ENCODE results near the gene NXPH1. TPM values are rescaled to one million over a fixed set of nuclear protein-coding genes. Genes with fewer than 3 reads are reported as not detected.

NXPH1 gene
- polyA plus RNA-seq, 1 donor from 2014 or later, result 15.9 TPM

DNA sequence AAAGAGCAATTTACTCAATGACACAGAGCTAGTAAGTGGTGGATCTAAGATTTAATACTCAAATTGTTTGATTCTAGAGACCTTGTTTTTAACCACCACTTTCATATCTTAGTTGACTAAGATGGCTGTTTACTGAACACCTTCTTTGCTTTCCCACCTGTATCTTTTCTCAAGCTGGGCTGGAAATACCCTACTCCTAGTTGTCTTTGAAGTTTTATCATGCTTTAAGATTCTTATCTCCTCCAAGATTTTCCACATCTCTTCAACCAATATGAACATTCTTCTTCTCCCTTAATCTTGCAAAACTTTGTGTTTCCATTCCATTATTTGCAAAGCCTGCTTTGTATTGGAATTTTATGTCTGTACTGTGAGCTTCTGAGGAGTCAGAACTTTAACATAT lies 157.9 kb downstream of the NXPH1 start:
- no peaks in the 10 kb centered on the region for H3K79me2 ChIP-seq (replicated peaks; ENCODE audit: insufficient read depth, low read length)
- no peak overlapping the region for H3K4me3 ChIP-seq (ENCODE audit: low read length)
- no peaks in the 10 kb centered on the region for H3K36me3 ChIP-seq (ENCODE audit: insufficient read depth, low read length)
- no peaks in the 10 kb centered on the region for H3K9me3 ChIP-seq (ENCODE audit: low read length)
- H4K20me1 ChIP-seq (ENCODE audit: insufficient read depth), result no peaks in the 10 kb centered on the region
- H3K9me2 ChIP-seq (ENCODE audit: insufficient read depth, low read length), result no peaks in the 10 kb centered on the region
- no peaks in the 10 kb centered on the region for H3K27me3 ChIP-seq (ENCODE audit: insufficient read depth, low read depth, low read length)
- no peak overlapping the region for H3K27ac ChIP-seq (ENCODE audit: low read length)
- TF ChIP-seq, protein P1, sequence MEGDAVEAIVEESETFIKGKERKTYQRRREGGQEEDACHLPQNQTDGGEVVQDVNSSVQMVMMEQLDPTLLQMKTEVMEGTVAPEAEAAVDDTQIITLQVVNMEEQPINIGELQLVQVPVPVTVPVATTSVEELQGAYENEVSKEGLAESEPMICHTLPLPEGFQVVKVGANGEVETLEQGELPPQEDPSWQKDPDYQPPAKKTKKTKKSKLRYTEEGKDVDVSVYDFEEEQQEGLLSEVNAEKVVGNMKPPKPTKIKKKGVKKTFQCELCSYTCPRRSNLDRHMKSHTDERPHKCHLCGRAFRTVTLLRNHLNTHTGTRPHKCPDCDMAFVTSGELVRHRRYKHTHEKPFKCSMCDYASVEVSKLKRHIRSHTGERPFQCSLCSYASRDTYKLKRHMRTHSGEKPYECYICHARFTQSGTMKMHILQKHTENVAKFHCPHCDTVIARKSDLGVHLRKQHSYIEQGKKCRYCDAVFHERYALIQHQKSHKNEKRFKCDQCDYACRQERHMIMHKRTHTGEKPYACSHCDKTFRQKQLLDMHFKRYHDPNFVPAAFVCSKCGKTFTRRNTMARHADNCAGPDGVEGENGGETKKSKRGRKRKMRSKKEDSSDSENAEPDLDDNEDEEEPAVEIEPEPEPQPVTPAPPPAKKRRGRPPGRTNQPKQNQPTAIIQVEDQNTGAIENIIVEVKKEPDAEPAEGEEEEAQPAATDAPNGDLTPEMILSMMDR (IDR thresholded peaks at IDR 0.05; ENCODE audit: poor library complexity, severe bottlenecking), result no peak
- TF ChIP-seq, protein P2, sequence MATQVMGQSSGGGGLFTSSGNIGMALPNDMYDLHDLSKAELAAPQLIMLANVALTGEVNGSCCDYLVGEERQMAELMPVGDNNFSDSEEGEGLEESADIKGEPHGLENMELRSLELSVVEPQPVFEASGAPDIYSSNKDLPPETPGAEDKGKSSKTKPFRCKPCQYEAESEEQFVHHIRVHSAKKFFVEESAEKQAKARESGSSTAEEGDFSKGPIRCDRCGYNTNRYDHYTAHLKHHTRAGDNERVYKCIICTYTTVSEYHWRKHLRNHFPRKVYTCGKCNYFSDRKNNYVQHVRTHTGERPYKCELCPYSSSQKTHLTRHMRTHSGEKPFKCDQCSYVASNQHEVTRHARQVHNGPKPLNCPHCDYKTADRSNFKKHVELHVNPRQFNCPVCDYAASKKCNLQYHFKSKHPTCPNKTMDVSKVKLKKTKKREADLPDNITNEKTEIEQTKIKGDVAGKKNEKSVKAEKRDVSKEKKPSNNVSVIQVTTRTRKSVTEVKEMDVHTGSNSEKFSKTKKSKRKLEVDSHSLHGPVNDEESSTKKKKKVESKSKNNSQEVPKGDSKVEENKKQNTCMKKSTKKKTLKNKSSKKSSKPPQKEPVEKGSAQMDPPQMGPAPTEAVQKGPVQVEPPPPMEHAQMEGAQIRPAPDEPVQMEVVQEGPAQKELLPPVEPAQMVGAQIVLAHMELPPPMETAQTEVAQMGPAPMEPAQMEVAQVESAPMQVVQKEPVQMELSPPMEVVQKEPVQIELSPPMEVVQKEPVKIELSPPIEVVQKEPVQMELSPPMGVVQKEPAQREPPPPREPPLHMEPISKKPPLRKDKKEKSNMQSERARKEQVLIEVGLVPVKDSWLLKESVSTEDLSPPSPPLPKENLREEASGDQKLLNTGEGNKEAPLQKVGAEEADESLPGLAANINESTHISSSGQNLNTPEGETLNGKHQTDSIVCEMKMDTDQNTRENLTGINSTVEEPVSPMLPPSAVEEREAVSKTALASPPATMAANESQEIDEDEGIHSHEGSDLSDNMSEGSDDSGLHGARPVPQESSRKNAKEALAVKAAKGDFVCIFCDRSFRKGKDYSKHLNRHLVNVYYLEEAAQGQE (IDR thresholded peaks at IDR 0.05; ENCODE audit: borderline replicate concordance), result no peak
- TF ChIP-seq EP300 (conservative IDR thresholded peaks at IDR 0.05; ENCODE audit: poor library complexity, severe bottlenecking) (no peak), EZH2 (IDR thresholded peaks at IDR 0.05; ENCODE audit: borderline replicate concordance, insufficient read depth, low read length, poor library complexity, severe bottlenecking) (no peak), TAF1 (IDR thresholded peaks at IDR 0.05; ENCODE audit: low read depth) (no peak), MXI1 (conservative IDR thresholded peaks at IDR 0.05; ENCODE audit: poor library complexity, severe bottlenecking) (no peak), POLR2AphosphoS5 (IDR thresholded peaks at IDR 0.05) (no peak), SMC3 (conservative IDR thresholded peaks at IDR 0.05; ENCODE audit: poor library complexity) (no peak), RAD21 (conservative IDR thresholded peaks at IDR 0.05) (no peak)
- no peak overlapping the region for H3K9ac ChIP-seq (ENCODE audit: low read length)
- no peak overlapping the region for H2AFZ ChIP-seq (ENCODE audit: low read depth, low read length)
- H3F3A ChIP-seq (ENCODE audit: insufficient read depth, low read length, poor library complexity, severe bottlenecking), result no peaks in the 10 kb centered on the region
- H3K4me2 ChIP-seq (ENCODE audit: low read length), result no peak overlapping the region

DNA sequence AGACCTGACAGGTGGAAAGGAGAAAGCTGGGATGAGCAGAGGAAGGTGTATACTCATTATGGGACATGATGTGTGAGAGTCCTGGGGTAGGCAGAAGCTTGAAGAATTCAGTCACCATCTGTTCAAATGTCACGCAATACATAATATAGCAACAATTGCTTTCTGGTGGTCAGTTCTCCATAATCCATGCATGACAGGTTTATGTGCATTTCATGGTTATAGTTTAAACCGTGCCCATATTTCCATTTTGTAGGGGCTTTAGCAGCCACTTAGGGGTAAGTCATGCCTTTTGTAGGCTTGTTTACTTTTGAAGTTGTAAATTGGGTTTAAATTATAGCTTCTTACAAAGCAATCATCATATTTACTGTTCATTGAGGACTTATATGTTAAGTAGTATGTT lies 158.8 kb downstream of the NXPH1 start:
- Histone ChIP-seq H3K27me3 (ENCODE audit: insufficient read depth, low read depth, low read length) (no peaks in the 10 kb centered on the region), H3K9me2 (ENCODE audit: insufficient read depth, low read length) (no peaks in the 10 kb centered on the region), H3K27ac (ENCODE audit: low read length) (no peak overlapping the region), H3K9ac (ENCODE audit: low read length) (no peak overlapping the region), H3K9me3 (ENCODE audit: low read length) (no peaks in the 10 kb centered on the region), H3K36me3 (ENCODE audit: insufficient read depth, low read length) (no peaks in the 10 kb centered on the region), H3K4me2 (ENCODE audit: low read length) (no peak overlapping the region), H3K4me3 (ENCODE audit: low read length) (no peak overlapping the region), H3K79me2 (replicated peaks; ENCODE audit: insufficient read depth, low read length) (no peaks in the 10 kb centered on the region), H4K20me1 (ENCODE audit: insufficient read depth) (no peaks in the 10 kb centered on the region), H2AFZ (ENCODE audit: low read depth, low read length) (no peak overlapping the region), H3F3A (ENCODE audit: insufficient read depth, low read length, poor library complexity, severe bottlenecking) (no peaks in the 10 kb centered on the region)
- TF ChIP-seq, protein P2 (IDR thresholded peaks at IDR 0.05; ENCODE audit: borderline replicate concordance), result no peak
- TF ChIP-seq SMC3 (conservative IDR thresholded peaks at IDR 0.05; ENCODE audit: poor library complexity) (no peak), EZH2 (IDR thresholded peaks at IDR 0.05; ENCODE audit: borderline replicate concordance, insufficient read depth, low read length, poor library complexity, severe bottlenecking) (no peak), TAF1 (IDR thresholded peaks at IDR 0.05; ENCODE audit: low read depth) (no peak), MXI1 (conservative IDR thresholded peaks at IDR 0.05; ENCODE audit: poor library complexity, severe bottlenecking) (no peak), EP300 (conservative IDR thresholded peaks at IDR 0.05; ENCODE audit: poor library complexity, severe bottlenecking) (no peak), RAD21 (conservative IDR thresholded peaks at IDR 0.05) (no peak), POLR2AphosphoS5 (IDR thresholded peaks at IDR 0.05) (no peak)
- TF ChIP-seq, protein P1 (IDR thresholded peaks at IDR 0.05; ENCODE audit: poor library complexity, severe bottlenecking), result no peak

All from neural cell (in vitro differentiated cells).